ENCODE data around the gene COL4A4. TPM values are rescaled to one million over a fixed set of nuclear protein-coding genes. Genes with fewer than 3 reads are reported as not detected.

COL4A4 gene
- total and polyA plus RNA-seq, 5 donors from 2014 or later = 0.02 to 0.13 (median 0.06) TPM; not detected in 2

DNA sequence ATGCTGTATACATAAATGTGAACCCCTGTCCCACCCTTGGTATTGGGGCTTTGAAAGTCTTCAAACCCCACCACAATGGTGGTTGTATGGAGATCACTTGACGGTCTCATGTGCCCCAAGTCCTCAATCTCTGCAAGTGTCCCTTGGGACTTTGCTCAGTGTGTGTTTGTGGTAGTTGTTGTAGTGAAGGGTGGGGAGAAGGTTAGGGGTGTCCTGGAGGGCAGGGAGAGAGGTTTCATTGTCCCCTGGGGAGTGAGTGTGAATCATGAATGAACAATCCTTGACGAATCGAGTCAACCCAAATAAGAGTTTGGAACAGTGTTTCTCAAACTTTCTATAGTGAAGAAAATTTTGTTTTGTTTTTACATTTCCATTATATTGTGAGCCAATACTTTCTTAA is 28.5 kb upstream of the COL4A4 start:
- no peak overlapping the region for H3K4me3 Mint-ChIP-seq
- Histone ChIP-seq H3K4me1 (ENCODE audit: control insufficient read depth, insufficient read depth, low read length, poor library complexity, severe bottlenecking) (no peaks in the 10 kb centered on the region), H3K27me3 (ENCODE audit: control insufficient read depth, insufficient read depth, low read length) (peaks cover 6% of the 10 kb centered on the region), H3K4me3 (ENCODE audit: low read depth, low read length) (no peak overlapping the region), H3K9me3 (ENCODE audit: control insufficient read depth in 2 of 2, low read length in 2 of 2) (no peaks in the 10 kb centered on the region), H3K36me3 (ENCODE audit: control insufficient read depth, insufficient read depth, low read length) (no peaks in the 10 kb centered on the region), H3K27ac (ENCODE audit: insufficient read depth, low read length, poor library complexity, severe bottlenecking) (no peak overlapping the region)
- no peak overlapping the region for H3K27ac Mint-ChIP-seq
- no peaks in the 10 kb centered on the region for H3K4me1 Mint-ChIP-seq
- no peaks in the 10 kb centered on the region for H3K36me3 Mint-ChIP-seq
- no peaks in the 10 kb centered on the region for H3K9me3 Mint-ChIP-seq
- H3K27me3 Mint-ChIP-seq = peaks cover 13% of the 10 kb centered on the region
- DNase-seq (no peak), ATAC-seq (ENCODE audit: low read depth in 2 of 2) (no peak)

DNA sequence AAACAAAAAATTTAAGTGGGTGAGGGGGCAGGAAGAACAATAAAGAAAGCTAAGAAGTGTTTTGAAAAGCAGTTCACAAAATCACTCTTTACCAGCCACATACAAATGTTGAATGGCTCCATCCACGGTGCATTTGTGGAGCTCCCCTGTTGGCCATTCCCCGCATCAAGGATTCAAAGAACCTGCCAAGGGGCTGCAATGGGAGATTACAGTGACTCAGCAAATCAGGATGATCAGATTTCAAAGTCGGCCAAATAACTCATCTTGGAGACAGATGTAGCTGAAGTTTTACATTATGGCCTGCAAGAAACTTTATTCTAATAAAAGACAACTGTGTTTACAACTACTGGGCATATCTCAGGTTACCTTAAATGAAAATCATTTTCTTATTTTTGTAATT is 27.4 kb upstream of the COL4A4 start:
- H3K27me3 Mint-ChIP-seq = peaks cover 14% of the 10 kb centered on the region
- ATAC-seq (ENCODE audit: low read depth in 2 of 2) = no peak
- no peaks in the 10 kb centered on the region for H3K9me3 Mint-ChIP-seq

GRCh38 chr2:227188292-227188691 is 24.3 kb upstream of the COL4A4 start:
- Histone ChIP-seq H3K27me3 (ENCODE audit: control insufficient read depth, insufficient read depth, low read length) (peaks cover 6% of the 10 kb centered on the region), H3K27ac (ENCODE audit: insufficient read depth, low read length, poor library complexity, severe bottlenecking) (no peak overlapping the region), H3K9me3 (ENCODE audit: control insufficient read depth in 2 of 2, low read length in 2 of 2) (no peaks in the 10 kb centered on the region), H3K4me1 (ENCODE audit: control insufficient read depth, insufficient read depth, low read length, poor library complexity, severe bottlenecking) (no peaks in the 10 kb centered on the region), H3K4me3 (ENCODE audit: low read depth, low read length) (no peak overlapping the region), H3K36me3 (ENCODE audit: control insufficient read depth, insufficient read depth, low read length) (no peaks in the 10 kb centered on the region)
- Mint-ChIP-seq H3K36me3 (no peaks in the 10 kb centered on the region), H3K27ac (no peak overlapping the region), H3K4me1 (no peaks in the 10 kb centered on the region), H3K4me3 (no peak overlapping the region), H3K9me3 (peaks cover 0 to 6% (median 0%) of the 10 kb centered on the region in 7 donors), H3K27me3 (peaks cover 18% of the 10 kb centered on the region)
- ATAC-seq (ENCODE audit: low read depth in 2 of 2) (no peak), DNase-seq (no peak)

More for the DNA sequence above, 27.4 kb upstream of the COL4A4 start:
- Histone ChIP-seq H3K9me3 (ENCODE audit: control insufficient read depth in 2 of 2, low read length in 2 of 2) (no peaks in the 10 kb centered on the region), H3K27me3 (ENCODE audit: control insufficient read depth, insufficient read depth, low read length) (peaks cover 6% of the 10 kb centered on the region), H3K4me1 (ENCODE audit: control insufficient read depth, insufficient read depth, low read length, poor library complexity, severe bottlenecking) (no peaks in the 10 kb centered on the region), H3K27ac (ENCODE audit: insufficient read depth, low read length, poor library complexity, severe bottlenecking) (no peak overlapping the region), H3K4me3 (ENCODE audit: low read depth, low read length) (no peak overlapping the region), H3K36me3 (ENCODE audit: control insufficient read depth, insufficient read depth, low read length) (no peaks in the 10 kb centered on the region)
- Mint-ChIP-seq H3K4me3 (no peak overlapping the region), H3K4me1 (no peaks in the 10 kb centered on the region), H3K36me3 (no peaks in the 10 kb centered on the region), H3K27ac (no peak overlapping the region)
- no peak for DNase-seq

GRCh38 chr2:227186751-227187150 is 22.7 kb upstream of the COL4A4 start:
- Mint-ChIP-seq H3K9me3 (peaks cover 0 to 6% (median 0%) of the 10 kb centered on the region in 7 donors), H3K27me3 (peaks cover 14% of the 10 kb centered on the region), H3K4me3 (no peak overlapping the region), H3K4me1 (no peaks in the 10 kb centered on the region), H3K36me3 (no peaks in the 10 kb centered on the region), H3K27ac (no peak overlapping the region)
- Histone ChIP-seq H3K4me3 (ENCODE audit: low read depth, low read length) (no peak overlapping the region), H3K27me3 (ENCODE audit: control insufficient read depth, insufficient read depth, low read length) (peaks cover 6% of the 10 kb centered on the region), H3K9me3 (ENCODE audit: control insufficient read depth in 2 of 2, low read length in 2 of 2) (no peaks in the 10 kb centered on the region), H3K4me1 (ENCODE audit: control insufficient read depth, insufficient read depth, low read length, poor library complexity, severe bottlenecking) (no peaks in the 10 kb centered on the region), H3K36me3 (ENCODE audit: control insufficient read depth, insufficient read depth, low read length) (no peaks in the 10 kb centered on the region), H3K27ac (ENCODE audit: insufficient read depth, low read length, poor library complexity, severe bottlenecking) (no peak overlapping the region)
- ATAC-seq (ENCODE audit: low read depth in 2 of 2) (no peak), DNase-seq (no peak)

DNA sequence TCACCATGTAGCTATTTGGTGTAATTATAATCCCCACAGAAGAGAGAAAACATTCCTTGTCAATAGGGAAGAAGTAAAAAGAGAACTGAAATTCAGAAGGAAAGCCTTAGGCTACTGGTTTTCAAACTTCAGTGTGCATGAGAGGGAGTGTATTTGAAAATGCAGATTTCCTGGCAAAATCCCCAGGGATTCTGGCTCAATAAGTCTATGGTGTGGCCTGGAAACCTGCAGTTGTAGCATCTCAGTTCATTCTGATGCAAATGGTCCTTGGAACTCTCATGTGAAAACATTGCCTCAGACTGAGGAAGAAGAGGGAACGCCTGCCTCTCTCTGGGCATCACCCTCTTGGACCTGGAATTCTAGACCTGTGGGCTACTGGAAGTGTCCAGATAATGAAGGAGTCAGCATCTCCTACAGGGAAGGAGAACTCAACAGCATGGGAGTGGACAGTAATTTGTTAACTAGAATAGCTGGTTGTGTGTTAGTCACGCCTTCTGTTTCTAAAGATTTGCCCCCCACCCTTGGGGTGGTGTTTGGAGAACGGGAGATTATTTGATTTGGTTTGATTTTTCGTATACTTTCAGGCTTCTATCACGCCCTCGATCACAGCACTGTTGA is 21.7 kb upstream of the COL4A4 start:
- no peaks in the 10 kb centered on the region for H3K4me1 ChIP-seq (ENCODE audit: control insufficient read depth, insufficient read depth, low read length, poor library complexity, severe bottlenecking)
- ATAC-seq (ENCODE audit: low read depth in 2 of 2) = no peak
- DNase-seq = no peak
- H3K4me1 Mint-ChIP-seq = no peaks in the 10 kb centered on the region
- no peak overlapping the region for H3K27ac ChIP-seq (ENCODE audit: insufficient read depth, low read length, poor library complexity, severe bottlenecking)
- H3K27ac Mint-ChIP-seq = no peak overlapping the region
- no peak overlapping the region for H3K4me3 ChIP-seq (ENCODE audit: low read depth, low read length)
- no peaks in the 10 kb centered on the region for H3K9me3 ChIP-seq (ENCODE audit: control insufficient read depth in 2 of 2, low read length in 2 of 2)
- peaks cover 6% of the 10 kb centered on the region for H3K27me3 ChIP-seq (ENCODE audit: control insufficient read depth, insufficient read depth, low read length)
- H3K27me3 Mint-ChIP-seq = peaks cover 10% of the 10 kb centered on the region
- H3K4me3 Mint-ChIP-seq = no peak overlapping the region
- H3K9me3 Mint-ChIP-seq = peaks cover 0 to 6% (median 0%) of the 10 kb centered on the region in 7 donors
- H3K36me3 Mint-ChIP-seq = no peaks in the 10 kb centered on the region
- H3K36me3 ChIP-seq (ENCODE audit: control insufficient read depth, insufficient read depth, low read length) = no peaks in the 10 kb centered on the region

- peaks cover 10% of the 10 kb centered on the region for H3K27me3 Mint-ChIP-seq
- H3K4me3 Mint-ChIP-seq = no peak overlapping the region
- Histone ChIP-seq H3K36me3 (ENCODE audit: control insufficient read depth, insufficient read depth, low read length) (no peaks in the 10 kb centered on the region), H3K27me3 (ENCODE audit: control insufficient read depth, insufficient read depth, low read length) (peaks cover 2% of the 10 kb centered on the region), H3K9me3 (ENCODE audit: control insufficient read depth in 2 of 2, low read length in 2 of 2) (no peaks in the 10 kb centered on the region), H3K27ac (ENCODE audit: insufficient read depth, low read length, poor library complexity, severe bottlenecking) (no peak overlapping the region), H3K4me3 (ENCODE audit: low read depth, low read length) (no peak overlapping the region), H3K4me1 (ENCODE audit: control insufficient read depth, insufficient read depth, low read length, poor library complexity, severe bottlenecking) (no peaks in the 10 kb centered on the region)
- peaks cover 0 to 6% (median 0%) of the 10 kb centered on the region in 7 donors for H3K9me3 Mint-ChIP-seq
- H3K4me1 Mint-ChIP-seq = no peaks in the 10 kb centered on the region
- no peak for DNase-seq
- no peaks in the 10 kb centered on the region for H3K36me3 Mint-ChIP-seq
- H3K27ac Mint-ChIP-seq = no peak overlapping the region
- no peak for ATAC-seq (ENCODE audit: low read depth in 2 of 2)
Observed at GRCh38 chr2:227183657-227184367, 19.8 kb upstream of the COL4A4 start.

DNA sequence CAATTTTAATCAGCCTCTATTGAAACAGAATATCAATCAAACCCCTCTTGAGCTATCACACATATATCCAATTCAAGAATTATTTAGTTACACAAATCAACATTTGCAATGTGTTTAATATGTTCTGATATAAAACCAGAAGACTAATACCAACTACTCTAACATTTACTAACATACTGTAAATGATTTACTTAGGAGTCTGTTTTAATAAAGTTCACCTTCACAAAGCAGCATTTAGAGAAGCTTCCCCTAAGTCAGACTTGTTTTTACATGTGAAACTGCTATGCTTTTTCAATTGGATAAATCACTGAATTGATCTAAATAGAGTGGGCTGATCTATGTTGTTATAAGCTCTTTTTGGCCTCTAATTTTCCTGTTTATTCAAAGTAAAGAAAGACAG is 18.8 kb upstream of the COL4A4 start:
- Histone ChIP-seq H3K36me3 (ENCODE audit: control insufficient read depth, insufficient read depth, low read length) (no peaks in the 10 kb centered on the region), H3K4me1 (ENCODE audit: control insufficient read depth, insufficient read depth, low read length, poor library complexity, severe bottlenecking) (no peaks in the 10 kb centered on the region), H3K9me3 (ENCODE audit: control insufficient read depth in 2 of 2, low read length in 2 of 2) (no peaks in the 10 kb centered on the region), H3K27ac (ENCODE audit: insufficient read depth, low read length, poor library complexity, severe bottlenecking) (no peak overlapping the region), H3K27me3 (ENCODE audit: control insufficient read depth, insufficient read depth, low read length) (no peaks in the 10 kb centered on the region), H3K4me3 (ENCODE audit: low read depth, low read length) (no peak overlapping the region)
- ATAC-seq (ENCODE audit: low read depth in 2 of 2) (no peak), DNase-seq (no peak)
- Mint-ChIP-seq H3K4me3 (no peak overlapping the region), H3K36me3 (no peaks in the 10 kb centered on the region), H3K9me3 (peaks cover 0 to 6% (median 0%) of the 10 kb centered on the region in 7 donors), H3K27ac (no peak overlapping the region), H3K27me3 (peaks cover 10% of the 10 kb centered on the region), H3K4me1 (no peaks in the 10 kb centered on the region)

GRCh38 chr2:227180770-227181169 is 16.8 kb upstream of the COL4A4 start:
- Histone ChIP-seq H3K4me3 (ENCODE audit: low read depth, low read length) (no peak overlapping the region), H3K4me1 (ENCODE audit: control insufficient read depth, insufficient read depth, low read length, poor library complexity, severe bottlenecking) (no peaks in the 10 kb centered on the region), H3K9me3 (ENCODE audit: control insufficient read depth in 2 of 2, low read length in 2 of 2) (no peaks in the 10 kb centered on the region), H3K27me3 (ENCODE audit: control insufficient read depth, insufficient read depth, low read length) (no peaks in the 10 kb centered on the region), H3K27ac (ENCODE audit: insufficient read depth, low read length, poor library complexity, severe bottlenecking) (no peak overlapping the region), H3K36me3 (ENCODE audit: control insufficient read depth, insufficient read depth, low read length) (no peaks in the 10 kb centered on the region)
- peaks cover 0 to 6% (median 0%) of the 10 kb centered on the region in 7 donors for H3K9me3 Mint-ChIP-seq
- H3K27me3 Mint-ChIP-seq = peaks cover 6% of the 10 kb centered on the region
- H3K36me3 Mint-ChIP-seq = no peaks in the 10 kb centered on the region
- no peak overlapping the region for H3K4me3 Mint-ChIP-seq
- H3K27ac Mint-ChIP-seq = no peak overlapping the region
- DNase-seq (no peak), ATAC-seq (ENCODE audit: low read depth in 2 of 2) (no peak)
- H3K4me1 Mint-ChIP-seq = no peaks in the 10 kb centered on the region
